Gastrocnemius medialis (tissue), 4 donors: ENCODE results near the gene OR2H2.

Source experiments
- CTCF ChIP-seq, 5 experiments: fragments of 450-650 bp in 3 of 5; fragments of 200-600 bp in 2 of 5; sonication (generic) in 2 of 5; IDR thresholded peaks in 4 of 5; conservative IDR thresholded peaks in 1 of 5; 1 replicate in 4 of 5; 2 replicates in 1 of 5; pipeline ENCODE4 v1.5.1; 2016 to 2019; ENCODE audit warnings: antibody characterized with exemption in 5 of 5, mild to moderate bottlenecking in 3 of 5, moderate library complexity in 3 of 5
- POLR2A ChIP-seq, 2 donors: fragments of 450-650 bp; IDR thresholded peaks; one replicate each; pipeline ENCODE4 v1.6.1; 2017; ENCODE audit warnings: antibody characterized with exemption in 2 of 2, mild to moderate bottlenecking in 2 of 2, moderate library complexity in 2 of 2

GRCh38 chr6:29590218-29590808 is 5.4 kb downstream of the OR2H2 start:
- TF ChIP-seq CTCF (IDR thresholded peaks at IDR 0.05 in 4 of 5, conservative IDR thresholded peaks at IDR 0.05 in 1 of 5) (no peak), POLR2A (IDR thresholded peaks at IDR 0.05) (no peak)
